GM23338 (cell line): ENCODE measurements around the gene EYA2.

Experiments
- CREB1 ChIP-seq: fragments of 250-450 bp; sonication (Bioruptor Pico); IDR thresholded peaks from 2 replicates; pipeline ENCODE4 v1.5.0; 2020; ENCODE audit warnings: low read depth, mild to moderate bottlenecking, moderate library complexity
- CTCF ChIP-seq, 2 experiments: fragments of 200-600 bp in 1 of 2; sonication (generic) in 1 of 2; conservative IDR thresholded peaks; 2 replicates each; pipeline versions ENCODE4 v1.5.1 to v1.6.1; 2016 to 2017; ENCODE audit warnings: antibody characterized with exemption in 2 of 2, low read depth in 2 of 2, mild to moderate bottlenecking in 2 of 2, moderate library complexity in 1 of 2
- EZH2 ChIP-seq: fragments of 200-600 bp; sonication (generic); IDR thresholded peaks from one replicate; pipeline ENCODE4 v1.8.0; 2017; ENCODE audit warnings: antibody characterized with exemption, mild to moderate bottlenecking, low read depth; ENCODE audit not compliant: unreplicated experiment
- EZH2phosphoT487 ChIP-seq: fragments of 200-600 bp; sonication (generic); IDR thresholded peaks from one replicate; pipeline ENCODE4 v1.8.1; 2018; ENCODE audit warnings: antibody characterized with exemption; ENCODE audit not compliant: unreplicated experiment
- POLR2AphosphoS5 ChIP-seq: IDR thresholded peaks from 2 replicates; pipeline ENCODE4 v1.6.1; 2016; ENCODE audit warnings: antibody characterized with exemption, low read depth
- REST ChIP-seq: IDR thresholded peaks from one replicate; pipeline ENCODE4 v1.6.1; 2018; ENCODE audit warnings: antibody characterized with exemption; ENCODE audit not compliant: unreplicated experiment
- STAT1 ChIP-seq: IDR thresholded peaks from one replicate; pipeline ENCODE4 v1.6.1; 2016; ENCODE audit warnings: antibody characterized with exemption; ENCODE audit not compliant: unreplicated experiment
- ZNF114 ChIP-seq: fragments of 250-450 bp; sonication (Bioruptor Pico); IDR thresholded peaks from 2 replicates; pipeline ENCODE4 v1.5.0; 2020; ENCODE audit warnings: mild to moderate bottlenecking, moderate library complexity

GRCh38 chr20:47106786-47107185 is 212.1 kb downstream of the EYA2 start:
- TF ChIP-seq POLR2AphosphoS5 (no peak), REST (no peak), EZH2 (no peak), CTCF (conservative IDR thresholded peaks at IDR 0.05; ENCODE audit: low read depth in 2 of 2) (no peak), EZH2phosphoT487 (no peak), ZNF114 (no peak), STAT1 (no peak), CREB1 (CRISPR knock-in tag) (no peak)
